Stimulated activated CD4-positive, alpha-beta T cell treated with anti-CD3 and anti-CD28 coated beads, Interleukin-2, amount 100 ng/mL, for 24 hours (primary cell): Measurements from ENCODE around the gene CCDC159.
"Not testable (repeated sequence)": the region's sequence is repeated elsewhere in the genome, so short reads cannot be mapped to it uniquely, and the experiment has no call there.

Experiments
- DNase-seq, 2 donors: peaks; one replicate each; pipeline ENCODE4 v3.0.0-alpha.2; 2020

The CCDC159 gene

GRCh38 chr19:11338569-11339253 lies 7.6 kb upstream of the CCDC159 start:
- no peak for DNase-seq

DNA sequence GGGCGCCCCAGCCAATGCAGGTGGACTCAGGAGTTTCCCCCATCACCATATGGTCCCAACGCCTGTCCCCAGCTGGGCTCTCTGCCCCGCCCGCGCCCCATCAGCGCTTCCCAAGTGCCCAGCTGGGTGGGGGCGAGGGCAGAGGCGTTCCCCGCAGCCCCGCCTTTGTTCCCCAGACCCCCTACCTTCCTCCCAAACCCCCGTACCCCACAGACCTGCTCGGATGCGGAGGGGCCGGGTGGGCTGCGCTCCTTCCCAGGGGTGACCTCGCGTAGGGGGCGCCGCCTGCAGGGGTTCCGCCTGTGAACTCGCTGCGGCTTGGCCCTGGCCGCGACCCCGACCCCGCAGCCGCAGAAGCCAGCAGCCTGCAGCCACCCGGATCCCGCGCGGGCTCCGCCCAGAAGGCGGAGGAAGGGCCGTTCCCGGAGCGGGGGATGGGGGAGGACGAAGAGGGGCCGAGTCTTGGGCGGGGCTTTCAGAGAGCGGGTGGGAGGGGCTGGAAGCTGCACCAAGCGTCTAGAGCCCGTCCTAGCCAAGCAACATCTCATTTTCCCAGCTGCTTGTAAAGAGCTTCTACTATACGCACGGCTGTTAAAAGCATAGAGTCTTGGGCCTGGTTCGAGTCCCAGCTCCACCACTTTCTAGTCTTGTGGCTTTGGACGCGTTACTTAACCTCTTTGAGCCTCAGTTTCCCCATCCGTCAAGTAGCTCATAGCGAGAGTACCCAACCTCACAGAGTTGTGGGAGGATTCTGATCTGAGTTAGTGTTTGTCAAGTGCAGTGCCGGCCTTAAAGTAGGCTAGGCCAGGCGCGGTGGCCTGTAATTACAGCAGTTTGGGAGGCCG lies 6.8 kb upstream of the CCDC159 start, which contains the start of gene RAB3D:
Gene RAB3D, minus strand, starts transcription at position 404 of the 845 bp plus-strand sequence. CDS start 2,258 bp downstream, outside the sequence.
- DNase-seq = peak; percentile 86 to 91

DNA sequence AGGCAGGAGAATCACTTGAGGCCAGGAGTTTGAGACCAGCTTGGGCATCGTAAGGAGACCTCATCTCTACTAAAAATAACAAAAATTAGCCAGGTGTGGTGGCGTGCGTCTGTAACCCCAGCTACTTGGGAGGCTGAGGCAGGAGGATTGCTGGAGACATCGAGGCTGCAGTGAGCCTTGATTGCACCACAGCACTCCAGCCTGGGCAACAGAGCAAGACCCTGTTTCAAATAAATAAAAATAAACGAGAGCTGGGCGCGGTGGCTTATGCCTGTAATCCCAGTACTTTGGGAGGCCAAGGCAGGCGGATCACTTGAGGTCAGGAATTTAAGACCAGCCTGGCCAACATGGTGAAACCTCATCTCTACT lies 6.2 kb upstream of the CCDC159 start:
- DNase-seq = not testable (repeated sequence)

DNA sequence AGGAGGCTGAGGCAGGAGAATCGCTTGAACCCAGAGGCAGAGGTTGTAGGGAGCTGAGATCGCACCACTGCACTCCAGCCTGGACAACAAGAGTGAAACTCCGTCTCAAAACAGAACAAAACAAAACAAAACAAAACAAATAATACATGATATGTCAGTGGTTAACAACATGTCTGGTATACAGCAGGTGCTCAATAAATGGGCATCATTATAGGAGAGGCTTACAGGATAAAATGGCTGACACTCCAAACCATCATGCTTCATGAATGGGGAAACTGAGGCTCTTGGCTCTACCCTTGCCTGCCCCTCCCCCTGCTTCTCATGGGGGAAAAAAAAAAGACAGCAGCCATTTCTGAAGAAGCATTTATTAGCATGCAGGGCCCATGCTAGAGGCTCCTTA lies 3.9 kb upstream of the CCDC159 start:
- no peak for DNase-seq

DNA sequence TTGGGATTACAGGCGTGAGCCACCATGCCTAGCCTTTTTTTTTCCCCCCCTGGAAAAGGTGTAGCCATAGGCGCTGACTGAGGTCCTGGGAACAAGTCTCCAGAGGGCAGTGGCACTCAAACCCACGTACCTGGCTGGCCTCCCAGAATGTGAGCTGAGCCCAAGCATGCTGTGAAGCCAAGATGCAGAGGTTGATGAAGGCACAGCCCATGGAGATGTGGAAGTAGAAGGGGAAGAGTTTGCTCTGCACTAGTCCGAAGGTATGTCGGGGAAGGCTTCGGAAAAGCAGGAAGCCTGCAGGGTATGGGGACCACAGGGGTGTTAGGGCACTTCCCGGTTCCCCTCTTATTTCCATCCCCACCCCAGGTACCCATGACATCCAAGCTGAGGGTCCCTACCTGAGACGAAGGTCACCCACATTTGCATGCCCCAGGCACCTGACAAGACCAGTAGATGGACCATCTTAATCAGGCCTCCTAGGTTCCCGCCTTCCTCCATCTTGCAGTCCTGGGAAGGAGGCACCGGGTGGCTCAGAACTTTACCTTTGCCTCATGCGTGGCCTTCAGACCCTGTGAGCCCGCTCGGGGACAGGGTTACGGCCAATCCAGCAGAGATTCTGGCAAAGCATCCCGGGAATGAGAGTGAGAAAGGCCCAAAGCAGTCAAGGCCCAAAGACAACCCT lies 1.1 kb upstream of the CCDC159 start:
- no peak for DNase-seq

DNA sequence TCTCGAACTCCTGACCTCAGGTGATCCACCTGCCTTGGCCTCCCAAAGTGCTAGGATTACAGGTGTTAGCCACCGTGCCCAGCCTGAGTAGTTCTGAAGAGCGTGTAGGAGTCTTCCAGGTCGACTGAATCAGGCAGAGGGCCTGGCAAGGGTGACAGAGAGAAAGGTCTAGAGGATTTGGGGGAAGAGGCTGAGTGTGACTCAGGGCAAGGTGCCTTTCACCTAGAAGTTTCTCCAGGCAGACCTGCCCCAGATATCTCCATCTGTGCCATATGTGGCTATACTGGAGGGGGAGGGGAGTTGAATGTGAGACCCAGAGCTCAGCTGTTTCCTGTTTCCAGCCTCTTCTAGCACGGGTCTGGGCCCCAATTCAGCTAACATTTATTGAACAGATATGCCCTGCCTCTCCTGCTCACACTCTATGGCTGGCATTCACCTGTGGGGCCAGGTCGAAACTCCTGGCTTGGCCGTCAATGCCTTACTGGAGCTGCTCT lies 1.3 kb downstream of the CCDC159 start:
- DNase-seq = no peak

GRCh38 chr19:11349171-11349570 lies 2.9 kb downstream of the CCDC159 start:
- no peak for DNase-seq

DNA sequence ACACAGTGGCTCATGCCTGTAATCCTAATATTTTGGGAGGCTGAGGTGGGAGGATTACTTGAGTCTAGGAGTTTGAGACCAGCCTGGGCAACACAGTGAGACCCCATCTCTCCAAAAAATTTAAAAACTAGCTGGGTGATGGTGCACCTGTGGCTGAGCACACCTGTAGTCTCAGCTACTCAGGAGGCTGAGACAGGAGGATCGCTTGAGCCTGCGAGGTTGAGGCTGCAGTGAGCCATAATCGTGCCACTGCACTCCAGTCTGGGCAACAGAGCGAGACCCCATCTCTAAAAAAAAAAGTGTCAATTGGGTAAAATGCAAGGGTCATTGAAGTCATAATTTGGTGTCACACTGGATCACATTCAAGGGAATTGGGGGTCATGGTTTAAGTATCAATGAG lies 7.8 kb downstream of the CCDC159 start:
- DNase-seq = not testable (repeated sequence)

GRCh38 chr19:11355160-11356073 lies 9.1 kb downstream of the CCDC159 start, which contains the start of gene PLPPR2:
Gene PLPPR2 (plus strand): TSS chr19:11355432. CDS start chr19:11357674, 2,242 bp downstream.
- peak; percentile 87 to 89 for DNase-seq

- DNase-seq = no peak
Observed at GRCh38 chr19:11356074-11356397, 9.7 kb downstream of the CCDC159 start.

- no peak for DNase-seq
Observed at GRCh38 chr19:11356676-11357550, 10.6 kb downstream of the CCDC159 start.

GRCh38 chr19:11359421-11359820 lies 13.1 kb downstream of the CCDC159 start:
- no peak for DNase-seq

DNA sequence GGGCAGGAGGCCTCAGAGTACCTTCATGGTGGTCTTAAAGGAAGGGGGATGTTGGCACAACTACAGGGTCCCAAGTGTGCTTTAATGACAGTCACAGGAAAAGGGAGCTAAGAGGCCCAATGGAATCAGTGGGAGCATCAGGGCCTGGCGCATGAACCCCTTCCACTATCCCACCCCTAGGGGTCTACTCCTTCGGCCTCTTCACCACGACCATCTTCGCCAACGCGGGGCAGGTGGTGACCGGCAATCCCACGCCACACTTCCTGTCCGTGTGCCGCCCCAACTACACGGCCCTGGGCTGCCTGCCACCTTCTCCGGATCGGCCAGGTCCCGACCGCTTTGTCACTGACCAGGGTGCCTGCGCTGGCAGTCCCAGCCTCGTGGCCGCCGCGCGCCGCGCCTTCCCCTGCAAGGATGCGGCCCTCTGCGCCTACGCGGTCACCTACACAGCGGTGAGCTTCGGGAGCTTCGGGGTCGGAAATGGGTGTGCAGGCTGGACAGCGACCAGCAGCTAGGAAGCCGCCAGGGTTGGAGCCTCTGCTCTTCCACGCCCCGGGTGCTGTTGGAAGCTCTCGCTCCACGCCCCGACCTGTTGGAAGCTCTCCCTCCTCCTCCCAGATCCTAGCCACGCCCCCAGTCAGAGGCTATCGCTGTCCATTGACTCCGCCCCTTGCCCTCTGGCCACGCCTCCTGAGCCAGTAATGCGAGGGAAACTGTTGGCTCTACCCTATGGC lies 14.9 kb downstream of the CCDC159 start:
- DNase-seq = peak in 1 of 2 donors; percentile 46

DNA sequence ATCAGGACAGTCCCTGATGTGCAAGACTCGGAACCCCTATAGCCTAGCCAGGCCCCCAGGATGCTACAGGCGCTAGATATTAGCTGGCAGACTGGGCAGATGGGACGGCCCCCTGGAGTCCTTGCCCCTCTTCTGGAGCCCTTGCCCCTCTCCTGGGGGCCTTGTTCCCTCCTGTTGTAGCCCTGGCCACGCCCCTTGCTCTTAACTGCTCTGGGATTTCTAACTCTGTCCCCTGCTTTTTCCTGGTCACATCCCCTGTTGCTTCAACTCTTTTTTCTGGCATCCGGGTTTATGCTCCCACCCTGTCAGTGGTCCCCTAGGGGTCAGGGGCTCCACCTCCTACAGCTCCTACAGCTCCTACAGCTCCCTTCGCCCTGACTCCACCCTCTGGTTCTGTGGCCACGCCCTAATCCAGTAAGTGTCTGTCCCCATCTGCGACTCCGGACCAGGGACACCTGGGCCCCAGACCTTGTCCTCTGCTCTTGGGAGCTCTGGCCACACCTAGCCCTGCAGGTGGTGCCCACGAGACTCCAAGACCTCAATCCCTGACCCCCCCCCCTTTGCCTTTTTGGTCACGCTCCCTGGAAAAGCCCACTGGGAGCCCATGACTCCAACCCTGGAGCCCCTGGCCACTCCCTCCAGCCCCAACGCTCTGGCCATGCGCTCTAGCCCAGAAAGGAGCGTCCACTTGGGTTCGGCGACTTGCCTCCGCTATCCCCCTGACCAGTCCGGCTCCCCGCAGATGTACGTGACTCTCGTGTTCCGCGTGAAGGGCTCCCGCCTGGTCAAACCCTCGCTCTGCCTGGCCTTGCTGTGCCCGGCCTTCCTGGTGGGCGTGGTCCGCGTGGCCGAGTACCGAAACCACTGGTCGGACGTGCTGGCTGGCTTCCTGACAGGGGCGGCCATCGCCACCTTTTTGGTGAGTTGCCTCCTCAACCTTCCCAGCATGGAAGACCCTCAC lies 15.7 kb downstream of the CCDC159 start:
- DNase-seq = no peak

DNA sequence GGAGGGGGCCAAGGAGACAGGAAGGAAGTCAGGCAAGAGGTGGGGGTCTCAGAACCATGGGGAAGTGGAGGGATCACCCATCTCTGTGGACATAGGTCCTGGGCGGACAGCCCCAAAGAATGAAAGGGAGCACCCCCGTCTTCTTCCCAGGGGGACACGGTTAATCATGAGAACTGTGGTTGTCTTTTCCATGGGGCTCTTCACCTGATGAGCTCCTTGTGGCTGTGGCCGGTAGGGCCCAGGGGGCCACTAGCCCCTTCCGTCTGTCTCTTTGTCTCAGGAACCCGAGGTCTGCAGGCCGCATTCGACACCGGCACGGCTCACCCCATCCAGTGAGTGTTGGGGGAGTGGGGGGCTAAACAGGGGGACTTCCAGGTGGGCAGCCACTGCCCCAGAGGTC lies 17.6 kb downstream of the CCDC159 start:
- DNase-seq = no peak

- DNase-seq = no peak
Observed at GRCh38 chr19:11364296-11364904, 18.1 kb downstream of the CCDC159 start.

DNA sequence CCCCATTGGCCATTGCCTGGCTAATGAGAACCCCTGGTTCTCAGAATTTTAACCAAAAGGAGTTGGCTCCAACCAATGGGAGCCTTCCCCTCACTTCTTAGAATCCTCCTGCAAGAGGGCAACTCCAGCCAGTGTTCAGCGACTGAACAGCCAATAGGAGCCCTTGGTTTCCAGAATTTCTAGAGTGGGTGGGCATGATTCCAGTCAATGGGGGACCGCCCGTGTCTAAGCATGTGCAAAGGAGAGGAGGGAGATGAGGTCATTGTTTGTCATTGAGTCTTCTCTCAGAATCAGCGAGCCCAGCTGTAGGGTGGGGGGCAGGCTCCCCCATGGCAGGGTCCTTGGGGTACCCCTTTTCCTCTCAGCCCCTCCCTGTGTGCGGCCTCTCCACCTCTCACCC lies 18.6 kb downstream of the CCDC159 start:
- DNase-seq = no peak

GRCh38 chr19:11365557-11366117 lies 19.3 kb downstream of the CCDC159 start:
- no peak for DNase-seq

DNA sequence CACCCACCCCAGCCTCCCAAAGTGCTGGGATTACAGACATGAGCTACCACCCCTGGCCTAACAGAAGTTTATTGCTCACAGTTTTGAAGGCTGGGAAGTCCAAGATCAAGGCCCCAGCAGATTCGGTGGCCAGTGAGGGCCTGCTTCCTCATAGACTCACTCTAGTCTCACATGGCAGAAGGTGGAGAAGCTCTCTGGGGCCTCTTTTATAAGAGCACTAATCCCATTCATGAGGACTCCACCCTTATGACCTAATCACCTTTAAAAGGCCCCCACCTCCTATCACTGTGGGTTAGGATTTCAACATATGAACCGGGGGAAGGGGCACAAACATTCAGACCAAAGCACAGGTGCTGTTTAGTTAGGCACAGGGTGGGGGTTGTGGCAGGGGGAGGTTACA lies 21.2 kb downstream of the CCDC159 start:
- DNase-seq = no peak
